HG03354 (cell line): Measurements from ENCODE around the gene GARIN5B.

Experiments
- ATAC-seq: cut with Tn5 transposase; IDR thresholded peaks from one replicate; pipeline ENCODE4 v1.9.1; 2021; ENCODE audit warnings: mild to moderate bottlenecking; ENCODE audit not compliant: unreplicated experiment, poor library complexity, severe bottlenecking

The GARIN5B gene

GRCh38 chr19:55353356-55353802, 9.7 kb downstream of the GARIN5B start:
- ATAC-seq = no peak

- ATAC-seq = no peak
Measured at GRCh38 chr19:55352549-55353145, 10.4 kb downstream of the GARIN5B start.

GRCh38 chr19:55352040-55352439, 11.0 kb downstream of the GARIN5B start:
- ATAC-seq = no peak

DNA sequence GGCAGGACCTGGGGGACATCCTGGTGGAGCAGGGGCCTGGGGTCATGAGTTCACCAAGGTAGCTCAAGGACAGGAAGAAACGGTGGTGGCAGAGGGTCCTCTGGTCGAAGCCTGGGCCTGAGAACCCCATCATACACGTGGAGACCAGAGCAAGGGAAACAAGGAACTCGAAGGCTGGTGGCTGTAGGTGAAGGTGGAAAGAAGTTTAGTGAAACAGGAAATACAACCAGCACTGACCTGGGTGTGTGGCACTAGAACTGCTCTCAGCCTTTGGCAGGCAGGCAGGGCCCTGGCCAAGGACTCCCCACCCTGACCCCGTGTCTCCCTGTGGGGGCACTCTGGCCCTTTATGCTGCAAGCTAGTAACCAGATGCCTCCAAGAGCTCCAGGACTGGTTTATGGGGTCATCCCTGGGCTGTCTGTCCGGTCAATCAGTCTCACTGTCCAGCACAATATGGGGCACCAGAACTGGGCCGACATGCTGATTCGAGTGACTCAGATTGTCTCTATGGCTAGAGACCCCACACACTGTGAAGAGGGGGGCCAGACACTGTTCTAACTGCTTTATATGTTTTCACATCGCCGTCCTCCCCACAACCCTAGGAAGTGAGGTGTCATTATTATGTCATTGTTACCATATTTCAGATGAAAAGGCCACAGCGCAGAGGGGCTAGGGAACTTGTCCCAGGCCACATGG, 12.3 kb downstream of the GARIN5B start:
- ATAC-seq = no peak

DNA sequence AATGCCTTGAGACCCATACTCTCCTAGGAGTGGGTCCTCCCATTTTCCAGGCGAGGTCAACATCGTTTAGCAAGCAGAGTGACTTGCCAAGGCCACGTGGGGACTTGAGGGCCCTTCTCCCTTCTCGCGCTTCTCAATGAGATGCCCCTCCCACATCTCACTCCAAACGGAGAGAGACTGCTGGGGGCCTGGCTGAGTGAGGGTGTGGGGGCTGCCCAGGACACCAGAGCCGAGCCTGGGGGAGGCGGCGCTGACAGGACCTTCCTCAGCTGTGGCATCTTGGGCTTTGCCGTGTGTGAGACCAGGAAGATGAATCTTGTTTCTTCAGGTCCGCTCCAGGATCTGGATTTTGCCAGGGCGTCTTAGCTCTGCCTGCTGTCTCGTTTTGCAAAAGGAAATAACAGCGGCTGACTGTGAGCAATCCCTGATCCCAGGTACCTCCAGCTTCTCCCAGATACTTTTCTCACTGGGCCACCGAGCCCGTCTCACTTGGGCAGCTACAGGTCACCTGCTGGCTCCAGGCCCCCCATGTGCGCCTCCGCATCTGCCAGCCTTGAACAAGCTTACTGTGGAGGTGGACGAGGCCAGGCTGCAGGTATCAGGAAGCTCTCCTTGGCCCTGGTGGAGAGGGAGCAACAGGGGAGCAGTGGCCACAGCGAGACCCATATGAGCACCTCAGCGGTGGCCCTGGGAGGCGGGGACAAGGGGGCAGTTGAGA, 14.6 kb downstream of the GARIN5B start:
- ATAC-seq = no peak

- ATAC-seq = no peak
Measured at GRCh38 chr19:55347442-55348009, 15.5 kb downstream of the GARIN5B start.

DNA sequence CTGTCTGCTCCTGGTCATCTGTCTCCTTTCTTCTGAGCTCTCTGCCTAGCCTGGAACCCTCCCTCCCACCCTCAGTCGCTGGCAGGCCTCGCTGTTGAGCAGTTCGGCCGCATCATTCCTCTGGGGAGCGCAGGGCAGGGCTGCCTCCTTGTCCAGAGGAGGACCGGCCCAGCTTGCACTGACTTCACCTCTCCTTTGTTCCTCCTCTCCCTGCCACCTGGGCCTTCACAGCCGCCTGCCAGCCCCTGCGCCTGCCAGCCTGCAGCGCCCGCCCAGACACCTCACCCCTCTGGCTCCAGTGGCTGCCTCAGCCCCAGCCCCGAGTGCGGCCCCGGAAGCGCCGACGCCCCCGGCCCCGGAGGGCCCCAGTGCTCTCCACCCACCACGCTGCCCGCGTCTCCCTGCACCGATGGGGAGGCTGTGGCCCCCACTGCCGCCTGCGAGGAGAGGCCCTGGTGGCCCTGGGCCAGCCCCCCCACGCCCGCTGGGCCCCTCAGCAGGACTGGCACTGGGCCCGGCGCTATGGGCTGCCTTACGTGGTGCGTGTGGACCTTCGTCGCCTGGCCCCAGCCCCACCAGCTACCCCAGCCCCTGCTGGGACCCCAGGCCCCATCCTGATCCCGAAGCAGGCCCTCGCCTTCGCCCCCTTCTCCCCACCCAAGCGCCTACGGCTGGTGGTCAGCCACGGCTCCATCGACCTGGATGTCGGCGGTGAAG, 16.2 kb downstream of the GARIN5B start:
- no peak for ATAC-seq

GRCh38 chr19:55345818-55346724, 17.0 kb downstream of the GARIN5B start:
- ATAC-seq = no peak

DNA sequence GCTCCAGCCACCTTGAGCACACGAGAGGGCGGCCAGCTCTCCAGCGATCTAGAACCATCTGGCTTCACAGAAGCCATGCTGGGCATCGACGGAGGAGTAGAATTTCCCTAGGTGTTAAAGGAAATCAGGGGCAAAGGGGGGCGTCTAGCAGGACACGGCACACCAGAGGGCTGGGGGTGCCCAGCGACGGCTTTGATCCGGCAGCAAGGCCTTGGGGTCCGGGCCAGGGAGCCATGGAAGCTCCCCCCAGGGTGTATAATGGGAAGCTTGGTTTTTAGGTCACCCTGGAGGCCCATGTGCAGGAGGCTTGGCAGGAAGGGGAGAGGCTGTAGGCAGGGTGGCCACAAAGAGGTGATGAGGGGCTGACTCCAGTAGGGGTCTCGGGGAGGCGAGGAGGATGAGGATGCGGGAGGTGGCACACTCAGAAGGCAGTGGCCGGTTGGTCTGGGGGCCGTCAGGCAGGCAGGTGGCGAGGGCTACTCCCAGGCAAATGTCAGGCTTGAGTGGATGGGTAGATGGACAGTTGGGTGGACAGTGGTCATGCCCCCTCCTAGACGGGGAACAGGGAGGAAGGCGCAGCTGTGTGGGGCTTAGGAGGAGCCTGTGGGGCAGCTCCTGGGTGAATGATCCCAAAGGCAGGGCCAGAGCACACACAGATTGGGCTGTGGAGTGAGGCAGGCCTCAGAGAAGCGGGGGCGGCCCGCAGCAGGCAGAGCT, 17.8 kb downstream of the GARIN5B start:
- ATAC-seq = no peak

DNA sequence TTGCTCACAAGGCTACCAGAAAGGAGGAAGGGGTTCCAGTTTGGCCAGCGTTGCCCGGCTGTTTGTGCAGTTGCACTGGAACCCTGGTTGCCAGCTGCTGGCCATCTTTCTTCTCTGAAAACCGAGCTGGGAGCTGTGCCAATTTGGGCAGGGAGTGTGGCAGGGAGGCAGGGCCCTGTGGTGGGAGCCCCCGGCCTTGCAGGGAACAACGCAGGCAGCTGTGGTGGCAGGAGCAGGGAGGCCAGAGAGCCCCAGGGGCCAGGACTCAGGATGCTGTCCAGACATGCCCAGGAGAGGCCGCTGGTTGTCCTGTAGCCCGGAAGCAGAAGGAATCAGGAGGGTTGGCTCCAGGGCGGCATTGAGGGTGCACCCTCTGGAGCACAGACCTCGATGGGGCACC, 18.6 kb downstream of the GARIN5B start:
- no peak for ATAC-seq

- ATAC-seq = no peak
Measured at GRCh38 chr19:55341595-55342531, 21.2 kb downstream of the GARIN5B start.

- no peak for ATAC-seq
Measured at GRCh38 chr19:55341171-55341588, 21.9 kb downstream of the GARIN5B start.

GRCh38 chr19:55340784-55341147, 22.3 kb downstream of the GARIN5B start:
- no peak for ATAC-seq

DNA sequence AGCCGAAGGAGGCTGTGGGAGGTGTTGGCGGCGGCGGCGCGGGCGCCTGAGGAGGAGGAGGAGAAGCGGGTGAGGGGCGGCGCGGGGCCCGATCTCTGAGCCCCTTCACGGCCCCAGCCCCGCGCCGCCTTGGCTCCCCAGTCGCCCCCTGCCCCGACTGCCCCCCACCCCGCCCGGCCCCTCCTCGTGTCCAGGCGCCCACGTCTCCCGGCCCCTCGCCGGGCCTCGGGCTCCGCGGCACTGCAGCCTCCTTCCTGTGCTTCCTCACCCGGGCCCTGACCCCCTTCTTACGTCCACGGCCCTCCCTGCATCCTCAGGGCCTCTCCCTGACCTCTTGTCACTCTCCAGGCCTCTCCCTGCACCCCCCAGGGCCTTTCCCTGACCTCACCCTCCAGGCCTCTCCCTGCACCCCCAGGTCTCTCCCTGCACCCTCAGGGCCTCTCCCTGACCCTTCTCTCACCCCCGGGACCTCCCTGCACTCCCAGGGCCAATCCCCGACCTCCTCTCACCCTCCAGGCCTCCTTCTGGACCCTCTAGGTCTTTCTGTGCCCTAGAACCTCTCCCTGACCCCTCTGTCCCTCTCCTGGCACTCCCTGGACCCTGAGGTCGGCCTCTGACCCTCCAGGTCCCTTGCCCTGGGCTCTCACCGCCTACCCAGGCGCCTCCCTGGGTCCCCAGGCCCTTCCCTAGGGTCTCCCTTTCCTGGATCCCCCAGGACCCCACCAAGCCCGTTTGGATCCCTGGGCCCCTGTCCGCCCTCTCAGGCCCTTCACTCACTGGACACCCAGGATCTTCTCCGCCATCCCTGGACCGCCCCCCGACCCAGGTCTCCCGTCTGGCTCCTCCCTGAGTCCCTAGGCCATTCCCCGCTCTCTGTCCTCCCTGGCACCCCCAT, 22.9 kb downstream of the GARIN5B start:
- ATAC-seq = no peak

GRCh38 chr19:55339105-55339888, 23.8 kb downstream of the GARIN5B start, which contains the start of gene KMT5C:
KMT5C (plus strand) TSS chr19:55339876; CDS start chr19:55341937, 2,061 bp downstream.
- ATAC-seq = peak; percentile 84

DNA sequence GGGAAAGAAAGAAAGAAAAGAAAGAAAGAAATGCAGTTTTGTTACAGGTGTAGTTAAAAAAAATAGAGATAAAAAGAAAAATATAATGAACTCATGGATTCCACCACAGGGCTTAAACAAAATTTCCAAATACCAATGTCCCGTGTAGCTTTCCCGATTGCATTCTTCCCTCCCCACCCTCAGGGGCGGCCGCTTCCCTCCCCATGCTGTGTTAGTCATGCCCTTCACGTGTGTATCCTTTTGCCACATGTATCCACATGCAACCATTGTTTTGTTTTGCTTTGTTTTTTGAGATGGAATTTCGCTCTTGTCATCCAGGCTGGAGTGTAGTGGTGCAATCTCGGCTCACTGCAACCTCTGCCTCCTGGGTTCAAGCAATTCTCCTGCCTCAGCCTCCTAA, 27.0 kb downstream of the GARIN5B start:
- no peak for ATAC-seq
